ENCODE data around the gene PTPRD.

PTPRD gene

GRCh38 chr9:8871396-8871795 is 1741.4 kb downstream of the PTPRD start:
- no peak overlapping the region for H3K4me3 ChIP-seq (ENCODE audit: low read depth, low read length)
- no peak for DNase-seq (ENCODE audit: low read depth)
- no peak for TF ChIP-seq CTCF (IDR thresholded peaks at IDR 0.05; ENCODE audit: insufficient read depth, low read depth, low read length, missing control alignments)

GRCh38 chr9:8869812-8870211 is 1743.0 kb downstream of the PTPRD start:
- no peak for TF ChIP-seq CTCF (IDR thresholded peaks at IDR 0.05; ENCODE audit: insufficient read depth, low read depth, low read length, missing control alignments)
- no peak overlapping the region for H3K4me3 ChIP-seq (ENCODE audit: low read depth, low read length)
- DNase-seq (ENCODE audit: low read depth), result no peak

GRCh38 chr9:8868632-8869031 is 1744.2 kb downstream of the PTPRD start:
- TF ChIP-seq CTCF (IDR thresholded peaks at IDR 0.05; ENCODE audit: insufficient read depth, low read depth, low read length, missing control alignments), result no peak
- H3K4me3 ChIP-seq (ENCODE audit: low read depth, low read length), result no peak overlapping the region
- DNase-seq (ENCODE audit: low read depth), result no peak

GRCh38 chr9:8867148-8867547 is 1745.7 kb downstream of the PTPRD start:
- TF ChIP-seq CTCF (IDR thresholded peaks at IDR 0.05; ENCODE audit: insufficient read depth, low read depth, low read length, missing control alignments), result no peak
- H3K4me3 ChIP-seq (ENCODE audit: low read depth, low read length), result no peak overlapping the region
- no peak for DNase-seq (ENCODE audit: low read depth)

GRCh38 chr9:8864545-8864896 is 1748.3 kb downstream of the PTPRD start:
- H3K4me3 ChIP-seq (ENCODE audit: low read depth, low read length), result no peak overlapping the region

GRCh38 chr9:8863886-8864544 is 1748.8 kb downstream of the PTPRD start:
- no peak for TF ChIP-seq CTCF (IDR thresholded peaks at IDR 0.05; ENCODE audit: insufficient read depth, low read depth, low read length, missing control alignments)
- no peak for DNase-seq (ENCODE audit: low read depth)
- no peak overlapping the region for H3K4me3 ChIP-seq (ENCODE audit: low read depth, low read length)

More at GRCh38 chr9:8864545-8864896, 1748.3 kb downstream of the PTPRD start:
- TF ChIP-seq CTCF (IDR thresholded peaks at IDR 0.05; ENCODE audit: insufficient read depth, low read depth, low read length, missing control alignments), result no peak
- DNase-seq (ENCODE audit: low read depth), result no peak

- no peak for DNase-seq (ENCODE audit: low read depth)
- no peak overlapping the region for H3K4me3 ChIP-seq (ENCODE audit: low read depth, low read length)
- no peak for TF ChIP-seq CTCF (IDR thresholded peaks at IDR 0.05; ENCODE audit: insufficient read depth, low read depth, low read length, missing control alignments)
Observed at GRCh38 chr9:8863069-8863468, 1749.7 kb downstream of the PTPRD start.
